ENCODE measurements around the gene PLGRKT. TPM values are rescaled to one million over a fixed set of nuclear protein-coding genes. Genes with fewer than 3 reads are reported as not detected.

PLGRKT gene
- total RNA-seq (2014; rRNA removed; shearing (Covaris generic)) (13.1 and 18.2 TPM in 2 replicates), polyA plus RNA-seq (2016; fragmentation: Nextera tagmentation; extraction: Ambion mirVana) (31.5 and 33.1 TPM in 2 replicates)
- long read RNA-seq, transcript PLGRKT-201 (6 exons, 932 nt) = major isoform, 11 of 21 reads
- long read RNA-seq, partial matches to known transcripts = 4 of 21 reads
- long read RNA-seq, other reads (novel, unspliced or antisense) = 6 of 21 reads

- peak within 1 kb of the TSS; percentile 94 for H3K4me3 Mint-ChIP-seq
- H3K79me2 ChIP-seq (replicated peaks; ENCODE audit: insufficient read depth) = no peaks in the 10 kb centered on the region; the same call in 1 of the 2 replicates
- no peaks in the 10 kb centered on the region for H4K20me1 ChIP-seq (replicated peaks; ENCODE audit: insufficient read depth)
- H3K27ac ChIP-seq (ENCODE audit: low read depth) = peak within 1 kb of the TSS; percentile 92
- peak; percentile 97 for ATAC-seq
- H3K27me3 Mint-ChIP-seq (ENCODE audit: insufficient read depth, low read depth, poor library complexity) = peaks cover 5% of the 10 kb centered on the region
- H2AFZ ChIP-seq = peak within 1 kb of the TSS; percentile 99
- H3K9me3 Mint-ChIP-seq = peaks cover 32% of the 10 kb centered on the region
- H3K4me1 ChIP-seq (ENCODE audit: insufficient read depth) = peaks cover 14% of the 10 kb centered on the region
- peak within 1 kb of the TSS; percentile 66 for H3K4me3 ChIP-seq
- H3K27me3 ChIP-seq (ENCODE audit: insufficient read depth) = no peaks in the 10 kb centered on the region
- H3K4me1 Mint-ChIP-seq = peaks cover 18% of the 10 kb centered on the region
- H3K36me3 ChIP-seq (ENCODE audit: insufficient read depth) = peaks cover 7% of the 10 kb centered on the region
- peak within 1 kb of the TSS; percentile 89 for H3K4me2 ChIP-seq
- 0 out of 2 replicates have a peak, but pooled peaks cover 5% of the 10 kb centered on the region for H3F3A ChIP-seq (replicated peaks; ENCODE audit: low read depth)
- no peaks in the 10 kb centered on the region for H3K9me2 ChIP-seq (ENCODE audit: insufficient read depth)
- H3K27ac Mint-ChIP-seq = peak within 1 kb of the TSS; percentile 94
- DNase-seq (ENCODE audit: low spot score) = peak; percentile 97
- peaks cover 40% of the 10 kb centered on the region for H3K36me3 Mint-ChIP-seq (ENCODE audit: low read depth)
- TF ChIP-seq ZNF331 (CRISPR knock-in tag; IDR thresholded peaks at IDR 0.05; ENCODE audit: low read depth) = no peak
- TF ChIP-seq CTCF (conservative IDR thresholded peaks at IDR 0.05; ENCODE audit: low read depth in 2 of 2) = peak; percentile 19 to 27; a peak in 2 of 4 replicates
- TF ChIP-seq REST (IDR thresholded peaks at IDR 0.05; ENCODE audit: unreplicated experiment) = no peak
- TF ChIP-seq CREB1 (CRISPR knock-in tag; IDR thresholded peaks at IDR 0.05; ENCODE audit: low read depth) = peak; percentile 68
- TF ChIP-seq NANOG (IDR thresholded peaks at IDR 0.05; ENCODE audit: borderline replicate concordance) = no peak
- TF ChIP-seq EZH2phosphoT487 (IDR thresholded peaks at IDR 0.05; ENCODE audit: unreplicated experiment) = no peak
- no peak for TF ChIP-seq ZNF114 (CRISPR knock-in tag; IDR thresholded peaks at IDR 0.05)
- no peak for TF ChIP-seq STAT1 (IDR thresholded peaks at IDR 0.05; ENCODE audit: unreplicated experiment)
- no peak for TF ChIP-seq JUNB (IDR thresholded peaks at IDR 0.05; ENCODE audit: unreplicated experiment)
- TF ChIP-seq ZNF462 (CRISPR knock-in tag; IDR thresholded peaks at IDR 0.05) = no peak
- peak; percentile 51; the same call in 1 of the 2 replicates for TF ChIP-seq ETS1 (IDR thresholded peaks at IDR 0.05)
- no peak for TF ChIP-seq EZH2 (IDR thresholded peaks at IDR 0.05; ENCODE audit: low read depth, unreplicated experiment)
Observed at GRCh38 chr9:5437254-5438216, at the start of gene PLGRKT. PLGRKT (minus strand) TSS chr9:5437925; CDS start chr9:5431977, 5,948 bp downstream.
